ENCODE measurements around the gene MGAT4B. TPM values are rescaled to one million over a fixed set of nuclear protein-coding genes. Genes with fewer than 3 reads are reported as not detected.

The MGAT4B gene
- total RNA-seq, 4 donors from 2014 or later: 28.3 to 86.0 (median 61.4) TPM

GRCh38 chr5:179814090-179814489 is 7.4 kb upstream of the MGAT4B start:
- no peaks in the 10 kb centered on the region for H3K27me3 ChIP-seq
- DNase-seq (no peak), ATAC-seq (no peak)
- TF ChIP-seq POLR2A (IDR thresholded peaks at IDR 0.05): no peak
- H3K27ac ChIP-seq: no peak overlapping the region
- H3K9me3 ChIP-seq: no peaks in the 10 kb centered on the region
- in situ Hi-C loops (cut with MboI; ENCODE audit: low sequenced_read_pairs in 4 of 4) (no loop called here), intact Hi-C loops (cut with DNase I; ENCODE audit: low total_unique reads) (no loop called here)
- H3K36me3 ChIP-seq: no peaks in the 10 kb centered on the region
- H3K4me1 ChIP-seq: peaks cover 13 to 18% of the 10 kb centered on the region in 2 donors
- H3K4me3 ChIP-seq: no peak overlapping the region

- no peaks in the 10 kb centered on the region for H3K27me3 ChIP-seq
- H3K4me1 ChIP-seq: peaks cover 7 to 11% of the 10 kb centered on the region in 2 donors
- H3K9me3 ChIP-seq: no peaks in the 10 kb centered on the region
- no peaks in the 10 kb centered on the region for H3K36me3 ChIP-seq
- intact Hi-C loops (cut with DNase I; ENCODE audit: low total_unique reads): no loop called here
- no peak overlapping the region for H3K4me3 ChIP-seq
- DNase-seq: no peak
- ATAC-seq: no peak
- peak overlapping the region in 1 of 4 donors; percentile 12 for H3K27ac ChIP-seq
- in situ Hi-C loops (cut with MboI; ENCODE audit: low sequenced_read_pairs in 4 of 4): no loop called here
- no peak for TF ChIP-seq POLR2A (IDR thresholded peaks at IDR 0.05)
- TF ChIP-seq, protein P1, sequence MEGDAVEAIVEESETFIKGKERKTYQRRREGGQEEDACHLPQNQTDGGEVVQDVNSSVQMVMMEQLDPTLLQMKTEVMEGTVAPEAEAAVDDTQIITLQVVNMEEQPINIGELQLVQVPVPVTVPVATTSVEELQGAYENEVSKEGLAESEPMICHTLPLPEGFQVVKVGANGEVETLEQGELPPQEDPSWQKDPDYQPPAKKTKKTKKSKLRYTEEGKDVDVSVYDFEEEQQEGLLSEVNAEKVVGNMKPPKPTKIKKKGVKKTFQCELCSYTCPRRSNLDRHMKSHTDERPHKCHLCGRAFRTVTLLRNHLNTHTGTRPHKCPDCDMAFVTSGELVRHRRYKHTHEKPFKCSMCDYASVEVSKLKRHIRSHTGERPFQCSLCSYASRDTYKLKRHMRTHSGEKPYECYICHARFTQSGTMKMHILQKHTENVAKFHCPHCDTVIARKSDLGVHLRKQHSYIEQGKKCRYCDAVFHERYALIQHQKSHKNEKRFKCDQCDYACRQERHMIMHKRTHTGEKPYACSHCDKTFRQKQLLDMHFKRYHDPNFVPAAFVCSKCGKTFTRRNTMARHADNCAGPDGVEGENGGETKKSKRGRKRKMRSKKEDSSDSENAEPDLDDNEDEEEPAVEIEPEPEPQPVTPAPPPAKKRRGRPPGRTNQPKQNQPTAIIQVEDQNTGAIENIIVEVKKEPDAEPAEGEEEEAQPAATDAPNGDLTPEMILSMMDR (IDR thresholded peaks at IDR 0.05 in 4 of 5, conservative IDR thresholded peaks at IDR 0.05 in 1 of 5): no peak
Observed at GRCh38 chr5:179812997-179813607, 6.4 kb upstream of the MGAT4B start.

DNA sequence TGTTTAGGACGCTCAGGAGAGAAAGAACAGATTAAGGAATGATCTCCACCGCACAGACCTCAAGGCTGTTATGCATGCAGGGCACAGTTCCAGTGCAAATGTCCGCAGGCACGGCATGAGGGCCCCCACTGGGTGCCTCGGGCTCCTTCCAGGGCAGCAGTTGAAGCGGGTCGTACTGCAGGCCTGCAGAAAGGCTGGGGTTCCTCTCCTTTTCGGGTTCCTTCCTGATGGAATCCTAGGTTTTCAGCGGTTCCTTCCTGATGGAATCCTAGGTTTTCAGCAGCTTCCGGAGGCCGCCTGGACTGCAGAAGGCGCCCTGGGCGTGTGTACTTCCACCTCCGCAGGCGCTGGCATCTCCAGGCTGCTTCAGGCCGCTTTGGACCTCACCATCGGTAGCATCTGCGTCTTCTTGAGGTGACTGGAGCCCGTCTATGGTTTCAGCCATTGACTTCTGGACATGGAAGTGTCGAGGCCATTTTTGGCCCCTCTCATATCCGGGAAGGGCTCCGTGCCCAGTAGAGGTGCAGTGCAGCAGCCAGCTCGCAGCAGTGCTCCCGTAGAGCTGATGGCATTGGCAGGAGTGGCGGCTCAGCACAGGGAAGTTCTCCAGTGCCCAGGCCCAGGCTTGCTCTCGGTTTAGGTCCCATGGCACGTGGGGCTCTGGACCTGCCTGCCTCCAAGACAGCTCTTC is 5.6 kb upstream of the MGAT4B start:
- H3K27ac ChIP-seq: no peak overlapping the region
- H3K27me3 ChIP-seq: no peaks in the 10 kb centered on the region
- DNase-seq: peak; percentile 1 to 21
- no peak overlapping the region for H3K4me3 ChIP-seq
- intact Hi-C loops (cut with DNase I; ENCODE audit: low total_unique reads): no loop called here
- ATAC-seq: no peak
- H3K9me3 ChIP-seq: no peaks in the 10 kb centered on the region
- in situ Hi-C loops (cut with MboI; ENCODE audit: low sequenced_read_pairs in 4 of 4): no loop called here
- TF ChIP-seq POLR2A (IDR thresholded peaks at IDR 0.05): no peak
- no peaks in the 10 kb centered on the region for H3K36me3 ChIP-seq
- H3K4me1 ChIP-seq: peaks cover 5 to 9% of the 10 kb centered on the region in 2 donors

- in situ Hi-C loops (cut with MboI; ENCODE audit: low sequenced_read_pairs in 4 of 4): loop anchor here in 1 of 4 donors (10.0 kb wide), 1 partner anchor 99 kb away; the partner anchor contains the start of gene TBC1D9B
- Histone ChIP-seq H3K9me3 (no peaks in the 10 kb centered on the region), H3K4me3 (peak overlapping the region; percentile 75 to 95 (median 87)), H3K27ac (peak overlapping the region; percentile 89 to 98 (median 94)), H3K36me3 (peaks cover 0 to 7% of the 10 kb centered on the region in 2 donors), H3K27me3 (no peaks in the 10 kb centered on the region), H3K4me1 (peaks cover 19 to 36% of the 10 kb centered on the region in 2 donors)
- peak in 1 of 2 donors; percentile 34 for DNase-seq
- peak; percentile 33 to 34 for ATAC-seq
- TF ChIP-seq, protein P1 (IDR thresholded peaks at IDR 0.05 in 4 of 5, conservative IDR thresholded peaks at IDR 0.05 in 1 of 5): no peak
- peak; percentile 20 to 27 for TF ChIP-seq POLR2A (IDR thresholded peaks at IDR 0.05)
- intact Hi-C loops (cut with DNase I; ENCODE audit: low total_unique reads): loop anchor here (1.0 to 10.0 kb wide), 3 partner anchors 13 to 241 kb away; partner anchors contain the start of gene CANX
Observed at GRCh38 chr5:179805529-179806249, 977 bp downstream of the MGAT4B start.

DNA sequence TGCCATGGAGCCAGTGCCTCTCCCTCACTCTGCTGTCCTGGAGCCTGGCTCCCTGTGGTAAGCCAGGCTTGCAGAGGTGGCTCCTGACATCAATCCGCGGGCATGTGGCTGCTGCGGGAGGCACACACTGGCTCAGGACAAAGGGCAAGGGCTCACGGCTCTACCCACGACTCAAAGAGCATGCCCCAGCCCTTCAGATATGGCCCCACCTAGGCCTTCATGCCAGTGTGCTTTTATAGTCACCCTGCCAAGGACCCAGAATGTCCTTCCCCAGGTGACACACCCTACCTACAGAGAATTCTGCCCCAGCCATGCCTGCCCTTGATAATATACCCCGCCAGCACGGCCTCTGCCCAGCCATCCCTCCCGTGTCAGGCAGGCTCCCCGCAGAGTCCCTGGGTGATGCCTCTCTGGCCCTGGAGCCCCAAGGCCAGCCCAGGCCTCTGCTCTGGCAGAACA is 1.6 kb downstream of the MGAT4B start:
- H3K4me3 ChIP-seq: peak overlapping the region; percentile 75 to 95 (median 87)
- H3K4me1 ChIP-seq: peaks cover 19 to 36% of the 10 kb centered on the region in 2 donors
- in situ Hi-C loops (cut with MboI; ENCODE audit: low sequenced_read_pairs in 4 of 4) (loop anchor here in 1 of 4 donors (10.0 kb wide), 1 partner anchor 100 kb away; the partner anchor contains the start of gene TBC1D9B), intact Hi-C loops (cut with DNase I; ENCODE audit: low total_unique reads) (loop anchor here (10.0 kb wide), 1 partner anchor 240 kb away; no protein-coding TSS in a partner anchor)
- peak overlapping the region; percentile 89 to 98 (median 94) for H3K27ac ChIP-seq
- no peaks in the 10 kb centered on the region for H3K9me3 ChIP-seq
- DNase-seq (peak in 1 of 2 donors; percentile 35), ATAC-seq (no peak)
- H3K36me3 ChIP-seq: peaks cover 0 to 12% of the 10 kb centered on the region in 2 donors
- no peaks in the 10 kb centered on the region for H3K27me3 ChIP-seq
- TF ChIP-seq, protein P1 (IDR thresholded peaks at IDR 0.05 in 4 of 5, conservative IDR thresholded peaks at IDR 0.05 in 1 of 5): no peak
- TF ChIP-seq POLR2A (IDR thresholded peaks at IDR 0.05): no peak

All from gastrocnemius medialis (tissue), 4 donors.